Pancreas (tissue), 10 donors: ENCODE data around the gene AIRE. TPM values are rescaled to one million over a fixed set of nuclear protein-coding genes. Genes with fewer than 3 reads are reported as not detected.

ENCODE experiments used
- ATAC-seq, 4 donors: fragments of 200-7000 bp; cut with Tn5 transposase; one replicate each; pipeline versions ENCODE4 v1.8.0 to v1.9.1; 2020; ENCODE audit warnings: mild to moderate bottlenecking in 4 of 4, moderate library complexity in 4 of 4
- DNase-seq, 6 donors: peaks; one replicate each; pipeline ENCODE4 v3.0.0-alpha.2; 2020
- FAIRE-seq: peaks from 2 replicates; lab custom pipeline; 2012; peaks lifted over from hg19 to GRCh38; lab: Jason Lieb, UNC
- H3K27ac ChIP-seq, 4 donors: fragments of 200-600 bp; sonication (generic); 1 replicate in 3 of 4; 2 replicates in 1 of 4; pipeline versions ENCODE4 v1.5.0 to v1.8.0; 2020
- H3K27me3 ChIP-seq, 4 donors: fragments of 200-600 bp; one replicate each; pipeline ENCODE4 v1.8.0; 2021
- H3K36me3 ChIP-seq, 3 donors: fragments of 200-600 bp; sonication (generic) in 1 of 3; one replicate each; pipeline versions ENCODE4 v1.5.0 to v1.8.0; 2020 to 2021
- H3K4me1 ChIP-seq, 3 donors: fragments of 200-600 bp; one replicate each; pipeline ENCODE4 v1.8.0; 2021
- H3K4me3 ChIP-seq, 4 donors: fragments of 200-600 bp; sonication (generic) in 2 of 4; one replicate each; pipeline versions ENCODE4 v1.5.0 to v1.8.0; 2020 to 2021
- H3K9me3 ChIP-seq, 4 donors: fragments of 200-600 bp; one replicate each; pipeline ENCODE4 v1.8.0; 2021
- CTCF ChIP-seq, 4 donors: fragments of 200-600 bp; sonication (generic) in 3 of 4; IDR thresholded peaks; one replicate each; pipeline versions ENCODE4 v1.5.0 to v1.8.0; 2021; ENCODE audit warnings: antibody characterized with exemption in 4 of 4
- WGBS, 2 donors: extraction: QIAGEN DNeasy Blood & Tissue Kit; methylation state at CpG; one replicate each; pipeline ENCODE4 v1.1.7; 2013; 5-methylcytosine and 5-hydroxymethylcytosine counted together
- intact Hi-C, 3 donors: fragments of 100-400 bp; cut with DNase I; formaldehyde crosslinking; loops; one replicate each; pipeline versions ENCODE4 v1.11.1 to v1.14.2; 2022
- polyA plus RNA-seq, 2 donors: library from polyadenylated mRNA; stranded (reverse); fragments of 200-250 nt; gene quantifications; one replicate each; pipeline ENCODE4 v1.2.3, GENCODE V29; 2013
- total RNA-seq, 6 donors: library from RNA; stranded (reverse); fragmentation: NEBNext Ultra II Directional in 4 of 6; extraction: Animal tissue kit (Norgen Biotek cat#: 25700) in 4 of 6; gene quantifications; one replicate each; pipeline versions ENCODE4 v1.2.1 to v1.2.4, GENCODE V29; 2021 to 2023
- donor health status: healthy with polysubstance abuse.
- donor health status: DM: no; HTN: no; CAD: no; lungs with moderate emphysema.
- donor health status: DM: no; HTN: no; CAD: no.
- donor health status: control.
- donor health status: control.
- donor health status: Bipolar disorder and iron deficiency.
- donor health status: DM: yes; HTN: yes; CAD: no.
- donor health status: DM: no; HTN: no; CAD: no.
- donor health status: DM: no; HTN: no; CAD: no.
- donor health status: DM: yes; HTN: yes; CAD: no.

Gene AIRE
- total and polyA plus RNA-seq, 8 donors, result 0.02 TPM; not detected in 7

GRCh38 chr21:44317241-44317782, 31.6 kb downstream of the AIRE start:
- Histone ChIP-seq H3K4me1 (no peaks in the 10 kb centered on the region), H3K4me3 (no peak overlapping the region), H3K27me3 (no peaks in the 10 kb centered on the region), H3K9me3 (no peaks in the 10 kb centered on the region), H3K36me3 (peaks cover 0 to 37% (median 13%) of the 10 kb centered on the region in 3 donors), H3K27ac (no peak overlapping the region)
- 93 to 94% methylated on average over 19 of the region's 19 CpGs for WGBS, 2 donors
- no peak for FAIRE-seq
- TF ChIP-seq CTCF (IDR thresholded peaks at IDR 0.05), result no peak
- ATAC-seq, result no peak
- DNase-seq, result no peak
- intact Hi-C loops, result no loop called here

- Histone ChIP-seq H3K9me3 (no peaks in the 10 kb centered on the region), H3K4me1 (no peaks in the 10 kb centered on the region), H3K27me3 (no peaks in the 10 kb centered on the region), H3K36me3 (peaks cover 0 to 33% (median 18%) of the 10 kb centered on the region in 3 donors), H3K27ac (no peak overlapping the region), H3K4me3 (no peak overlapping the region)
- whole genome bisulfite sequencing, 2 donors, result 96 to 98% methylated on average over 22 of the region's 22 CpGs
- no peak for FAIRE-seq
- ATAC-seq, result no peak
- TF ChIP-seq CTCF (IDR thresholded peaks at IDR 0.05), result no peak
- intact Hi-C loops, result no loop called here
- no peak for DNase-seq
Observed at GRCh38 chr21:44317871-44318270, 32.2 kb downstream of the AIRE start.

- Histone ChIP-seq H3K9me3 (no peaks in the 10 kb centered on the region), H3K36me3 (peaks cover 0 to 25% (median 10%) of the 10 kb centered on the region in 3 donors), H3K27me3 (no peaks in the 10 kb centered on the region), H3K4me1 (no peaks in the 10 kb centered on the region), H3K27ac (no peak overlapping the region), H3K4me3 (no peak overlapping the region)
- TF ChIP-seq CTCF (IDR thresholded peaks at IDR 0.05), result no peak
- intact Hi-C loops, result no loop called here
- FAIRE-seq (no peak), ATAC-seq (no peak), DNase-seq (no peak)
- 95 to 97% methylated on average over 25 of the region's 25 CpGs for WGBS, 2 donors
Observed at GRCh38 chr21:44318489-44319285, 33.0 kb downstream of the AIRE start.

- H3K4me1 ChIP-seq, result no peaks in the 10 kb centered on the region
- H3K9me3 ChIP-seq, result no peaks in the 10 kb centered on the region
- H3K27me3 ChIP-seq, result no peaks in the 10 kb centered on the region
- WGBS, 2 donors, result 93 to 95% methylated on average over 33 to 35 of the region's 35 CpGs
- H3K4me3 ChIP-seq, result no peak overlapping the region
- no peak for TF ChIP-seq CTCF (IDR thresholded peaks at IDR 0.05)
- intact Hi-C loops, result no loop called here
- H3K36me3 ChIP-seq, result peaks cover 0 to 27% (median 7%) of the 10 kb centered on the region in 3 donors
- DNase-seq (no peak), ATAC-seq (no peak), FAIRE-seq (no peak)
- H3K27ac ChIP-seq, result no peak overlapping the region
Observed at GRCh38 chr21:44319407-44320065, 33.9 kb downstream of the AIRE start.
